ENCODE measurements around the gene YIPF1. TPM values are rescaled to one million over a fixed set of nuclear protein-coding genes. Genes with fewer than 3 reads are reported as not detected.

Gene YIPF1
- total and polyA plus RNA-seq, 10 of the 15 experiments (the other 5 are each of a cell fraction or from before 2014, with no cell fraction given), result 13.0 to 36.0 (median 20.3) TPM

DNA sequence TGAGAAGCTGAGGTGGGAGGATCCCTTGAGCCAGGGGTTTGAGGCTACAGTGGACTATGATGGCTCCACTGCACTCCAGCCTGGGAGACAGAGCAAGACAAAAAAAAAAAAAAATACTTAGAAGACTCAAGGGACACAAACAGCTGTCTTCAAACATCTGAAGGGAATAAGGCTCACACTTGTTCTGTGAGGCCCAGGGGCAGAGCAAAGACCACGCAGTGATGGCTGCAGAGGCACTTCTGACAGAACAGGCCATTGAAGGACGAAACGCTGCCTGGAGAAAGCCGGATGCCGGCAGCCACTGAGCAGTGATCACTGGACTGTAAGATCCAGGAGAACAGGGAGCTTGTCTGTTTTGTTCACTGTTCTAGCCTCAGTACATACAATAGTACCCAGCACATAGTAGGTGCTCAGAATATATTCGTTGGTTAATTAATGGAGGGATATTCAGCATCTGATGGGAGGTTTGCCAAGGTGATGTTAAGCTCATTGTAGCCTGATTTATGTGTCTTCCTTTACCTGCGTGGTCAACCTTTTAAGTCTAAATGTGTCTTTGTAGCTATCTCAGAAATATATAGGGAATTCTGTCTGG is 39.4 kb downstream of the YIPF1 start:
- no peaks in the 10 kb centered on the region for H3K9me3 ChIP-seq (replicated peaks; ENCODE audit: control insufficient read depth, insufficient read depth, low read length)
- no peaks in the 10 kb centered on the region for H3K27me3 ChIP-seq (replicated peaks in 1 of 2; ENCODE audit: control insufficient read depth in 2 of 2, insufficient read depth in 2 of 2, low read length in 1 of 2)
- H2AFZ ChIP-seq (ENCODE audit: control insufficient read depth, low read depth, low read length), result no peak overlapping the region
- intact Hi-C loops (cut with micrococcal nuclease; ENCODE audit: unreplicated experiment), result no loop called here
- H3K27ac ChIP-seq (ENCODE audit: control insufficient read depth, insufficient read depth), result no peak overlapping the region
- BruUV-seq (replicated peaks), result no TSS peak
- no peak overlapping the region for H3K4me2 ChIP-seq (ENCODE audit: control insufficient read depth, insufficient read depth)
- ChIA-PET SMC1A (ENCODE audit: uncharacterized antibody, unreplicated experiment) (interaction anchor here (1.2 to 2.6 kb wide), 3 partner anchors 10 to 99 kb away, joined by 5 to 14 read pairs (median 10); no protein-coding TSS in a partner anchor), RAD21 (ENCODE audit: unreplicated experiment) (interaction anchor here (2.5 kb wide), 1 partner anchor 11 kb away, joined by 12 read pairs; no protein-coding TSS in a partner anchor), CTCF (interaction anchor here (0.7 to 4.1 kb wide), 4 partner anchors 10 to 465 kb away, joined by 3 to 29 read pairs (median 3); no protein-coding TSS in a partner anchor), POLR2A (no interaction called here)
- FAIRE-seq, result no peak
- DNase-seq (ENCODE audit: low read depth, low spot score), result no peak
- no peaks in the 10 kb centered on the region for H3K4me1 ChIP-seq (ENCODE audit: control insufficient read depth, insufficient read depth, low read length)
- no peaks in the 10 kb centered on the region for H3K79me2 ChIP-seq (ENCODE audit: control insufficient read depth, insufficient read depth, low read length)
- no peak for ATAC-seq
- H3K9ac ChIP-seq (ENCODE audit: control insufficient read depth, insufficient read depth, low read length), result no peak overlapping the region
- in situ Hi-C loops (cut with MboI), result loop anchor here (25.0 kb wide), 1 partner anchor 212 kb away; the partner anchor contains the start of genes TCEANC2 and TMEM59
- 90% methylated on average over 7 of the region's 7 CpGs for WGBS (ENCODE audit: insufficient coverage, insufficient replicate concordance, low lambda C conversion rate, missing lambda C conversion rate)
- H4K20me1 ChIP-seq (ENCODE audit: control insufficient read depth, insufficient read depth), result no peaks in the 10 kb centered on the region
- TF ChIP-seq CHD1 (IDR thresholded peaks at IDR 0.05; ENCODE audit: low read depth, low read length) (no peak), EP300 (IDR thresholded peaks at IDR 0.05; ENCODE audit: borderline replicate concordance in 1 of 2, control insufficient read depth in 1 of 2, low read depth in 2 of 2, low read length in 2 of 2) (no peak), MTA3 (IDR thresholded peaks at IDR 0.05; ENCODE audit: borderline replicate concordance, low read length) (no peak), EED (IDR thresholded peaks at IDR 0.05; ENCODE audit: low read depth) (no peak), MYC (IDR thresholded peaks at IDR 0.05; ENCODE audit: insufficient read depth, insufficient read length, insufficient replicate concordance, low read length, severe bottlenecking) (no peak), STAT1 (conservative IDR thresholded peaks at IDR 0.05) (no peak), PML (IDR thresholded peaks at IDR 0.05; ENCODE audit: low read length) (no peak), HDAC6 (IDR thresholded peaks at IDR 0.05; ENCODE audit: unreplicated experiment) (no peak)
- TF ChIP-seq, protein P1, sequence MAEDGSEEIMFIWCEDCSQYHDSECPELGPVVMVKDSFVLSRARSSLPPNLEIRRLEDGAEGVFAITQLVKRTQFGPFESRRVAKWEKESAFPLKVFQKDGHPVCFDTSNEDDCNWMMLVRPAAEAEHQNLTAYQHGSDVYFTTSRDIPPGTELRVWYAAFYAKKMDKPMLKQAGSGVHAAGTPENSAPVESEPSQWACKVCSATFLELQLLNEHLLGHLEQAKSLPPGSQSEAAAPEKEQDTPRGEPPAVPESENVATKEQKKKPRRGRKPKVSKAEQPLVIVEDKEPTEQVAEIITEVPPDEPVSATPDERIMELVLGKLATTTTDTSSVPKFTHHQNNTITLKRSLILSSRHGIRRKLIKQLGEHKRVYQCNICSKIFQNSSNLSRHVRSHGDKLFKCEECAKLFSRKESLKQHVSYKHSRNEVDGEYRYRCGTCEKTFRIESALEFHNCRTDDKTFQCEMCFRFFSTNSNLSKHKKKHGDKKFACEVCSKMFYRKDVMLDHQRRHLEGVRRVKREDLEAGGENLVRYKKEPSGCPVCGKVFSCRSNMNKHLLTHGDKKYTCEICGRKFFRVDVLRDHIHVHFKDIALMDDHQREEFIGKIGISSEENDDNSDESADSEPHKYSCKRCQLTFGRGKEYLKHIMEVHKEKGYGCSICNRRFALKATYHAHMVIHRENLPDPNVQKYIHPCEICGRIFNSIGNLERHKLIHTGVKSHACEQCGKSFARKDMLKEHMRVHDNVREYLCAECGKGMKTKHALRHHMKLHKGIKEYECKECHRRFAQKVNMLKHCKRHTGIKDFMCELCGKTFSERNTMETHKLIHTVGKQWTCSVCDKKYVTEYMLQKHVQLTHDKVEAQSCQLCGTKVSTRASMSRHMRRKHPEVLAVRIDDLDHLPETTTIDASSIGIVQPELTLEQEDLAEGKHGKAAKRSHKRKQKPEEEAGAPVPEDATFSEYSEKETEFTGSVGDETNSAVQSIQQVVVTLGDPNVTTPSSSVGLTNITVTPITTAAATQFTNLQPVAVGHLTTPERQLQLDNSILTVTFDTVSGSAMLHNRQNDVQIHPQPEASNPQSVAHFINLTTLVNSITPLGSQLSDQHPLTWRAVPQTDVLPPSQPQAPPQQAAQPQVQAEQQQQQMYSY (CRISPR knock-in tag; IDR thresholded peaks at IDR 0.05), result no peak
- TF ChIP-seq, protein P2, sequence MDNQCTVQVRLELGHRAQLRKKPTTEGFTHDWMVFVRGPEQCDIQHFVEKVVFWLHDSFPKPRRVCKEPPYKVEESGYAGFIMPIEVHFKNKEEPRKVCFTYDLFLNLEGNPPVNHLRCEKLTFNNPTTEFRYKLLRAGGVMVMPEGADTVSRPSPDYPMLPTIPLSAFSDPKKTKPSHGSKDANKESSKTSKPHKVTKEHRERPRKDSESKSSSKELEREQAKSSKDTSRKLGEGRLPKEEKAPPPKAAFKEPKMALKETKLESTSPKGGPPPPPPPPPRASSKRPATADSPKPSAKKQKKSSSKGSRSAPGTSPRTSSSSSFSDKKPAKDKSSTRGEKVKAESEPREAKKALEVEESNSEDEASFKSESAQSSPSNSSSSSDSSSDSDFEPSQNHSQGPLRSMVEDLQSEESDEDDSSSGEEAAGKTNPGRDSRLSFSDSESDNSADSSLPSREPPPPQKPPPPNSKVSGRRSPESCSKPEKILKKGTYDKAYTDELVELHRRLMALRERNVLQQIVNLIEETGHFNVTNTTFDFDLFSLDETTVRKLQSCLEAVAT (IDR thresholded peaks at IDR 0.05), result no peak
- H3K36me3 ChIP-seq (ENCODE audit: control insufficient read depth in 2 of 2, insufficient read depth in 2 of 2, low read length in 1 of 2), result no peaks in the 10 kb centered on the region; a peak in 2 of 4 replicates
- no peak overlapping the region for H3K4me3 ChIP-seq
